NCI-H2171 treated with DMSO at 0.1 percent for 48 hours (cell line): Measurements from ENCODE around the gene LMO4.

Source experiments
- DNase-seq: peaks from one replicate; lab custom pipeline; 2025; lab: John Stamatoyannopoulos, UW

The LMO4 gene

DNA sequence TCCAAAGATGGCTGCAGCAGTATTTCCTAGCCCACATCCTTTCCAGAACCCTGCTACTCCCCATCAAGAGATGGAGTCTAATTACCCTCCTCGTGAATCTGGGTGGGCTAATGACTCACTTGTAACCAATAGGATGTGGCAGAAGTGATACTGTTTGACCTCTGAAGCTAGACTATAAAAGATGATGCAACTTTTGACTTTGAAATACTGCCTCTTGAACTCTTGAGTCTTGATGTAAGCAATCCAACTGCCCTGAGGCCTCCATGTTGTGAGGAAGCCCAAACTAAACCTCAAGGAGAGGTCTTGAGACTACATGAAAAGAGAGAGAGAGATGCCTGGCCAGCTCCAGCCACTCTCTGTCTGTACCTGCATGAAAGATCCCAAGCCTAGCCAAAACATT, 29.5 kb downstream of the LMO4 start:
- no peak for DNase-seq

DNA sequence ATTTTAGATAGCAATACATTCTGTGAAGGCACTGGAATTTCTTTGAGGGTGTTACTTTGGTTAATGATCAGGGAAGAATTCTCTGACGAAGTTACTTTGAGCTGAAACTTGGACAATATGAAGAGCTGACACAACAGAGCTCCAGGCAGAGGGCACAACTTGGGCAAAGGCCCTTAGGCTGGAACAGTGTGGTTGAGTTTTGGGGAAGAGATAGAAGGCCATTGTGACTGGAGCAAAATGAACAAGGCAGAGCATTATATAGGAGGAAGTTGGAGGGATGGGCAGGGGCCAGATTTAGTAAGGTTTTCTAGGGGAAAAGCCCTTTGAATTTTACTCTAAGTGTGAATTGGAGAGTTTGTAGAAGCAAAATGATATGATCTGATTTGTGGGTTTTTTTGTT, 30.9 kb downstream of the LMO4 start:
- no peak for DNase-seq

DNA sequence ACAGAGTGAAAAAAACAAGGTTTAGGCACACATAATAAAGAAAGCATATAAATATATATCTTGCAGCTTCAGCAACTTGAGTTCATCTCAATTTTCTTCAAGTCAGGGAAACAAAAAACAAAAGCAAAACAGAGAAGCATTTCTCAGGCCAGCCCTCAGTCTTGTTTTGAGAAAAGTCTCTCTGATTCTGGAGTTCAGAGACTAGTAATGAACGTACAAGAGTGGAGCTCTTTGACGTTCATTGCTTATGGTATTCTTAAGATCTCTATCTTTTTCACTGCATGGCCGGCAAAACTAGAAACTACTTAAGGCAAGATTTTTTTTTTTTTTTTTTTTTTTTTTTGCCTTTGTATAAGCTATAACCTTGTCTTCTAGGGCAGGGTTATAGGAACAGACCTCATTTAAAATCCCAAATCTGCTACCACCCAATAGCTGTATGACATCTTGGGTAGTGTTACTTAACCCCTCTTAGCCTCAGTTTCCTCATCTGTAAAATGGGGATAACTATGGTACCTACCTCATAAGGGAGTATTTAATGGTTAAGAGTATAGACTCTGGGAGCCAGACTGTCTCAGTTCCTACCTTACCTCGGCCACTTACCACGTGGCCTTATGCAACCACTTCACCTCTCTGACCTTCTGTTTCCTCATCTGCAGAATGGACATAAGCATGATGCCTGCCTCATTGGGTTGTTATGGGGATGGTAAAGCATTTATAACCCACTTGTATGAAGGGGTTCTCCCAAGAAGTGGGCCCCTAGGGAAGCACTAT, 33.6 kb downstream of the LMO4 start:
- no peak for DNase-seq

DNA sequence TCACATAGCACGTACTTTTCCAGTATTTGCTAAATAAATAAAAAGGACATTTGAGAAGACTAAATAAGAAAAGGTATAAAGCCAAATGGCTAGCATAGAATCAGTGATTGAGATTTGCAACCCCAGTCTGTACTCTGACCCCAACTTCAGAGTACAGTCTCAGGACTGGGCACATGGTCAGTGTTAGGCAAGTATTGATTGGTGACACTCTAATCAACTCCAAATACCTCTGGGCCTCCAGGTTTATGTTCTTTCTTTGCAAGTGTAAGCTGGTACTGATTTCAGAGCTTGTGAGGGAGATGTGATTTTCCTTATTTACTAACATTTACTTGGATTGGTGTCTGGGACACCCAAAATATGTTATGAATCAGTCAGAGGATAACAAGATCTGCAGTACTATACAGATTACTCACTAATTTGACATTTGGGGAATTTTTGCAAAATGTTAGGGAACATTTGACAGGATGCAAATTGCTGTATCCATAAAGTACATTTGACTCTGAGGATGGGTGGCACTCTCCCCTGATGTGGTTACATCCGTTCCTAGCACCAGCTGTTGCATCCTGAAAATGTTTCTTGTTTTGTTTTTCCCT, 34.2 kb downstream of the LMO4 start:
- no peak for DNase-seq

DNA sequence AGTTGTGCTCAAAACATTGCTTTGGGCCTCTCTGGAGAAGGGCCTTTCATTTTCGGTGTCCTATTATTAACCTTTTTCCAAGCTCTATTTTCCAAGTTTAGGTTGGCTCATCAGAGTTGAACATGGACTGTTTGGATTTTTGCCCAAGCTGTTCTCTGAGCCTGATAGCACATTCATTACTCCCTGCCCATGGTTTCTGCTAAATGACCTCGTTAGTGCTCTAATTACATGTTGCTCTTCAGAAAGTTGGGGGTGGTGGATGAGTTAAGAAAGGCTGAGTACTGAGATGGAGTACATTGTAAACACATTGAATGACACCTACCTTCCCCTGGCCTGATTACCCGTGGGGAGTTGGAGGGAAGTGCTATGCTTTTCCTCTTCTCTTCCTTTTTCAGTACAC, 38.9 kb downstream of the LMO4 start:
- DNase-seq: no peak

DNA sequence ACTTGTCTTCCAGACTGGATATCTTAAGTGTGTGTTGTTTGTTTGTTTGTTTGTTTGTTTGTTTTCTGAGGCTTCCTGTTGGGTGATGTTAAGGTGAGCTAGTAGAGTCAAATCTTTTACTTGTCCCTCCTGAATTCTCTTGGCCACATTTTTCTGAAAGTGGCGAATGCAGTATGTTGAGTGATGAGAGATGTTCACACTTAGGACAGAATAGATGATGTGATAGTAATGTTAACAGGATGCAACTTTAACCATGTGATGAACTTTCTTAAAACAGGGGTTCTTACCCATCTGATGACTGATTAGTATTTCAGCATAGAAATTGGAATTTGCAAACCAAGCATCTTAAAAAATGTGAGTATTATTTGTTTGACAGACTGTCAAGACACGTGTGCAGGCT, 40.2 kb downstream of the LMO4 start:
- DNase-seq: no peak

DNA sequence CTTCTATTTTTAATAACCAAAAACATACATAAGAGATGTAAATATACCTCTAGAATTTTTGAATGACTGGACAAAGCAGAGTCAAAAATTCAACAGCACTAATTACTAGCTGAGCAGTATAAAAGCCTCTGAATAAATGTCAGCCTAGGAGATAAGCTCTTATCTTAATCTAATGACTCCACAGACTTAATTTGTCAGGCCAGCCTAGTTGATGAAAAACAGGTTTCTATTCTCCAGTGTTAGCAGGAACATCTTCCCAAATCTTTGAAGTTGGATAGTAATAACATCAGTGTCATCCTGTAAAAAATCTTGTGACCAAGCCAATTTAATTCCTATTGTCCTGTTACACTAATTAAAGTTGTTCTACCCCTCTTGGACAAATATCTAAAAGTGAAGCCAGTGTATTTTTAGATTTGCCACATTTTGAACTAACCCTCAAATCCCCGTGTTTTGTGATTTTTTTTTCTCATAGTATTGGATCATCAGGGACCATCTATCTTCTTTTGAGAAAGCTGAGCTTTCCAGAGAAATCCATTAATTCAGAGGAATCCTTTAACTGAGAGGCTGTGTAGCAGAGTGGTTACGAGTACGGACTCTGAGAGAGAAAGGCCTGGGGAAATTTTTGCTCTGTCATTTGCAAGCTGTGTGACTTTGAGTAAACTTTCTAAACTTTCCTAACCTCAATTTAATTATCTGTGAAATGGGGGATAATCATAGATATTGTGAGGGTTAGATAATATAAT, 41.2 kb downstream of the LMO4 start:
- no peak for DNase-seq

DNA sequence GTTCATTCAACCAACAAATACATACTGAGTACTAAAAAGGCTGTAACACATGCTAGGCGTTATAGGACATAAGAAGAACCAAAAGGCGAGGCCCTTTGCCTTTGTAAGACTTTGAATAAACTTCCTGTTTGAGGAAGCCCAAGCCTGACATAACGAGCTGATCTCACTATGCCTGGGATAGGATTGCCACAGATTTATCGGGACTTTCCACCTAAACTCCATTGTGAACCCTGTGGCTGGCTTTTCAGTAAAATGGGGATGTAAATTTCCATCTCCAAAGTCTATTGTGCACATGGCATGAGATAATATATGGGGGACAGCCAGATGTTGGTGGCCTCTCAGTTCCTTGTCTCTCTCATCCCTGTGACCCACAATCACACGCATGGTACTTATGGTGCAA, 41.9 kb downstream of the LMO4 start:
- DNase-seq: no peak

DNA sequence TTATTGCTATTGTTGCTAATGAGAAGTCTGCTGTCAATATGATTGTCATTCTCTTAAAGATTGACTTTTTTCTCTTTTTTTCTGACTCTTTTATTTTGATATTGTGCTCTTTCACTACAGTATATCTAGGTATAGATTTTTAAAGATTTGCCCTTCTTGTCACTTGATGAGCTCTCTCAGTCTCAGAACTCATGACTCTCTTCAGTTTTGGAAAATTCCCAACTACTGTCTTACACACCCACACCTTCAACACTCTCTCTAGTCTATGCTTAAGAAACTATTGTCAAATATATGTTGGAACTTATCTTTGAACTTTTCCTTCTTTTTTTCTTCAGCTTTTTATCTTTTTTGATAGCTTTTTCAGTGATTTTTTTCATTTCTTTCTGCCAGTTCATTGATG, 50.6 kb downstream of the LMO4 start:
- DNase-seq: no peak

DNA sequence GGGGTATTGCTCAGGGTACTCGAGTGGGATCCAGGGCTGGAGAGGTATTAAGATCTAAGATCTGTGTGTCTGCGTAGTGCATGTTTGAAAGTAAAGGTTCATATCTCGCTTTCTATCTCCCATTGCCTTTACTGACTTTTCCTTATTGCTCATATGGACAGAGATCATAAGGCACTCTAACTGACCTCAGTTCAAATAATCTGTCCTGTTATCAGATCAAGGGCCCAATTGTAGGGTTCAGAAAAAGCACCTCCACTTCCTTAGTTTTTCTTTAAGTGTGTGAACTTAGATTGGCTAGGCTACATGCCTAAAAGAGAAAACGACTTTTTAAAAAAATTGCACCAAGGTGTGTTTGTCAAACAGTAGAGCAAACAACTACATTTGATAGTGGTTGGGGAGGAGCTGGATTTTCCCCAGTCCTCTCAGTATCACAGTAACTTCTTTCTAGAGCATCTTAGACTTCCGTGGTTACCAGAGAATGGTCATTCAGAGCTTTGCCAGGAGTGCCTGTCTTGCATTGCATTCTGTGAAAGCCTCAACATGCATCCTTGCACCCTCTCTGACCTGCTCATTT, 57.6 kb downstream of the LMO4 start:
- DNase-seq: no peak

DNA sequence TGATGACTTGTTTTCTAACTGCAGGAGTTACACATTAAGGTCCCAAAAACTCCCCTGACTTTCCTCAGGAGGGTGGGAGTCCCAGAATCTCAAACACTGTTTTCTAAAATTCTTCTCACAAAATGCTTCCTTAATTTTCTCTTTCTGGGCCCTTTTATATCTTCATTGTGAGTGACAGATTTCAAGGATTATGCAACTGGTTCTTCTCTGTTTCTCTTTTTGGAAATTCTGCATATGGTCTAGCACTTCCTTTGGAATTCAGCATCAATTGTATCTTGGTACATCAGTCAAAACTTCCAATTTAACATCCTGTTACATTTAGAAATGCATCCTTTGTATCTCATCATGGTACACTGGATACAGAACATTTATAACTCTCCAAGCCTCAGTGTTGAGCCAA, 59.7 kb downstream of the LMO4 start:
- DNase-seq: no peak

DNA sequence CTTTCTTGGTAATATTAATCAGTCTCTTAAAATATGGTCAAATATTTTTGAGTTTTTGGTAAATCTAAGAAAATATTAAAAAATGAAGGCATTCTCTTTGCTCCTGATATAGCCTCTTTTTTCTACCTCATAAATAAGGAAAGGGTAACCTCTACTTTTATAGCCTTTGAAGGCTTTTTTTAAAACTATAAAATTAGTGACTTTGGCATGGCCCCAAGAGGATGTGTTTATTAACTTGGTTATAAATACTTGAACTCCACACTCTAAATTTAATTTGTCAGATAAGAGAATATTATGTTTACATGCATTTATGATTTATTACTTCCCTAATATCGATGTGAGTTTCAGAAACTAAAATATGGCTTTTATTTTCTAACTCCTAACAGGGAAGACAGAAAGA, 60.3 kb downstream of the LMO4 start:
- no peak for DNase-seq

DNA sequence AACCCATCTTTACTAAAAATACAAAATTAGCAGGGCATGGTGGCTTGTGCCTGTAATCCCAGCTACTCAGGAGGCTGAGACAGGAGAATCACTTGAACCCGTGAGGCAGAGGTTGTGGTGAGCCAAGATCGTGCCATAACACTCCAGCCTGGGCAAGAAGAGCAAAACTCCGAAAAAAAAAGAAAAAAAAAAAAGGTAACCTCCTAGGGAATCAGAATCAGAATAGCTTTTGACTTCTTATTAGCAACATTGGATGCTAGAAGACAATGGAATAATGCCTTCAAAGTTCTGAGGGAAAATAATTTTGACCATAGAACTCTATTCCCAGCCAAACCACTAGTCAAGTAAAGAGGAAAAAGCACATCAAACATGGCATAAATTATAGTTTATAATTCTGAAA, 60.9 kb downstream of the LMO4 start:
- no peak for DNase-seq

DNA sequence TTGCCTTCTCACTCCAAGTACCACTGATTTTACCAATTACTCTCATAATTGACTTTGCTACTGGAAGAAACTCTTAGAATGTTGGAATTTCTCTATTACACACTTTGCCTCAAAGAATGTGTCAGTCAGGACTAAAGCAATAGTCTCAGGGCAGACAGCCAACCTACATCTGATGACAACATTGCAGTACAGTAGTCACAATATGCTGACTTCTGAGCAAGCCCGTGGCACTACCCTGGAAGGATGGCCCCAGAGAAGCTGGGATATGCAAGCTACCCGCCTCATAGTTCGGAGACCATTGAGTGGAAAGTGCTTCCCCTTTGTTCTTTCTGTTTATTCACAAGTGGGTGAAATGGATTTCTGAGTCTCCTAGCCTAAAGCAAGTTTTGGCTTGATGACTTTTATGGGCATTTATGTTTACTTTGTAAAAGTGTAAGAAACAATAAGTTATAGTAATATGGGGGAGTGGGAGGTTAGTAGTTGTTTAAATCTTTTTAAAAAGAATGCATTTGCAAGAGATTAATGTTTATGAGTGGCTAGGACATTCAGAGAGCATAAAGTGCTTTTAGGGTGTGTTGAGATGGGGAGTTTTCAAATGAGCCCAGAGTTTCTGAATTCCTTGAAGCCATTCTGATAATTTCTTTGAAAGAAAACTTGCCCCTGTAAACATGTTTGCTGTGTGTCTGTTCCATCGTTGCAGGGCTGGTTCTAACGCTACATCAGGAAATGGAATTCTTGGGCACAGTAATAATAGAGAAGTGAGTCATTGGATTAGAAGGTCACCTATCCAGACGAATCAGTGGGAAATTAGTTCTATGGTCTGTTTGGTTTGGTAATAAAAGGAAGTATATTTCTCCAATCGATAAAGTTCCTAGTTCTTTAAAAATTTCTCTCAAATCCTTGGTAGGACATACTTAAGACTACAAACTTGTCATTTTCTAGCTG, 63.8 kb downstream of the LMO4 start:
- no peak for DNase-seq

DNA sequence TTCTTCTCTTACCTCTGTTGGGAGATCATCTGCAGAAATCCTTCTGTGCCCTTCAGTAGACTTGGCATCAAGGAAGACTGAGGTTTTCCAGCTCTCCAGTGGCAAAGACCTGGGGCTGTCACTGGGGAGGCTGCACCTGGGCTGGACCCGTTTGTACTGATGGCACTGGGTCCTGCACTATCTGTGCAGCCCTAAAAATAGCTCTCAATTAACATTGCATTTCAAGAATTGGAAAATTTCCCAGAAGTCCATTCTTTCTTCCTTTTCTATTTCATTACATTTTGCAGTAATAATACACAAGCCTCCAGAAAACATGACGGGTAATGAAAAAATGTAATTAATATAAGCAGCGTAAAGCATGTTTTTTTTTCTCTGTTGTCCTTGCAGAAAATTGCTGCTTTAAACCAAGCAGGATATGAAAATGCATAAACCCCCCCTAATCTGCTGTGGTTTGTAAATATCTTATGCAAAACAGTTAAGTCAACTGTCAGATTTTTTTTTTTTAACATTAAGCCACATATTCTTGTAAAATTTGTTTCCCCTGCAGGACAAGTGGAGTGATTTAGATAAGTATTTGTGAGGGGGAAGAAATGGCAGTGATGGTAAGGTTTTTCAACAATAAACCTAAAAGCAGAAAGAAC, 64.9 kb downstream of the LMO4 start:
- no peak for DNase-seq

DNA sequence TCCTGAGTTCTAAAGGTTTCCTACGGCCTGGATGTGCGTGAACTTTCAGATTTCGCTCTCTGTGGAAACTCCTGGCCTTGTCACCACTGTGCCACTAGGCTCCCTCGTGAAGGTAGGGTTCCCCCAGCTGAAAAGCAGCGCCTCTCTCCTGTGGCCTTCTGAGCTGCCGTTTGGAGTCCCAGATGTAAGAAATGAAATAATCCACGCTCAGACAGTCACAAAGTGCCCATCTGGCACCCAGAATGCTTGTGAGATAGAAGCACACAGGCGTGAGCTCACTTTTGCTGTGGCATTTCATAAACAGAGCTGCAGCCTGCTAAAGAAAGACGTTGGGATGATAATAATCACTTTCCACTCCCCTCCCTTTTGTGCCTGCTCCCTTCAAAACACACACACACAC, 65.8 kb downstream of the LMO4 start:
- DNase-seq: peak; percentile 4

DNA sequence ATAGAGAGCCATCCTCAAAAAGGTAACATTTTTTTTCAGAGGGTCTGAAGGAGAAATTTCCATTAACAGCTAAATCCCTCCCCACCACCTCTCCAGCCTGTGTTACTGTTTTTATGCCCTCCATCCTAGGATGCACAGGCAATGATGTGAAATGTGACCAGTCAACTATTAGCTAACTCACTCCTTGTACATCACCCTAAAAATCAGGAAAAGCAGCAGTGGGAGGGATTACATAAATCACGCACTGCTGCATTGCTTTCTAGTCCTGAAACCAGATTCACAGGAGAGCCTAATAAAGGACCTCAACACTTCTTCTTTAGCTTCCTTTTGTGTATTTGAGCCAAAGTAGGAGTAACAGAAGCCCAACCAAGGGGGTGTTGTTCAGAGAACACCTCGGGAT, 66.3 kb downstream of the LMO4 start:
- DNase-seq: no peak
